Activated naive CD4-positive, alpha-beta T cell treated with anti-CD3 and anti-CD28 coated beads for 36 hours (primary cell): ENCODE data around the gene ZSCAN23. TPM values are rescaled to one million over a fixed set of nuclear protein-coding genes. Genes with fewer than 3 reads are reported as not detected.

Experiments
- CTCF ChIA-PET: fragments of 350-600 bp; sonication (Branson Sonifier 250); formaldehyde crosslinking; loops from one replicate; lab custom pipeline; 2021; ENCODE audit warnings: antibody characterized with exemption; lab: Charles Lee
- DNase-seq: peaks from one replicate; pipeline ENCODE4 v3.0.0-alpha.2; 2020
- H3K27ac Mint-ChIP-seq: one replicate; pipeline ENCODE4 v1.8.0; 2021; ENCODE audit warnings: mild to moderate bottlenecking, mixed read lengths
- H3K27me3 Mint-ChIP-seq: one replicate; pipeline ENCODE4 v1.8.0; 2021; ENCODE audit warnings: low read depth, mixed read lengths
- H3K36me3 Mint-ChIP-seq: one replicate; pipeline ENCODE4 v1.8.0; 2021; ENCODE audit warnings: low read depth, mixed read lengths
- H3K4me1 Mint-ChIP-seq: one replicate; pipeline ENCODE4 v1.8.0; 2021; ENCODE audit warnings: low read depth, mixed read lengths
- H3K4me3 Mint-ChIP-seq: one replicate; pipeline ENCODE4 v1.8.0; 2021; ENCODE audit warnings: mild to moderate bottlenecking, moderate library complexity, mixed read lengths
- H3K9me3 Mint-ChIP-seq: one replicate; pipeline ENCODE4 v1.8.0; 2021; ENCODE audit warnings: mixed read lengths
- intact Hi-C: fragments of 100-400 bp; cut with micrococcal nuclease; formaldehyde crosslinking; loops from one replicate; pipeline ENCODE4 v1.15.1; 2023
- total RNA-seq, 2 experiments: library from RNA; stranded (reverse); gene quantifications; one replicate each; pipeline ENCODE4 v1.2.3, GENCODE V29; 2021

ZSCAN23 gene
- total RNA-seq: 1 to 10 TPM; 1.7 to 2.0 TPM

DNA sequence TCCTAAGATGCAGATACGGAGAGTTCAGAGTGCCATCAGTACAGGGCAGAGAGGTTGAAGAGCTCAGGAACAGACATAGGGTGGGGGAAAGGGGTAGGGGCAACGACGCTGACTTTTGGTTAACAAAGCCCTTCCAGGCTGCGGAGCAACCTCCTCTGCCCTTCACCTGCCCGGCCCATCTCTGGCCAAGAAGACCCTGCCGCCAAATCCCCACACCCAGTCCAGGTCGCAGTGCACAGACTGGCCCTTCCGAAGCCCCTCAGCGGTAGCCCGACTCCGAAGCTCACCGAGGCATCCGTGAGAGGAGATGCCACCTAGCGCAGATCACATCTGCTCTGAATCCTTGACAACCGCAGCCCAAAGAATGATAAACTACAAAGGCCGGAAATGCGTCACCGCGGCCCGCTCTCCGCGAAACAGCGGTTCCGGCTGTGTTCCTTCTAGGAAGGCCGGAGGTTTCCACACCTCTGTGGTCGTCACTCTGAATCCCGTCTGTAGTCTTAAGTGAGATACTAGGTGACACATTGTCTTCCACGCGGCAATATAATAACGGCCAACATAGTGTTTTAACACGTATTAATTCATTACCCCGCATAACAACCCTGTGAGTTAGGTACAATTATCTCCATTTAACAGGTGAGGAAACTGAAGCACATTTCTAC lies at the start of gene ZSCAN23:
ZSCAN23 (minus strand) TSS at position 380 of the 662 bp plus-strand sequence. CDS start 7,225 bp downstream, outside the sequence.
- Mint-ChIP-seq H3K36me3 (peaks cover 2% of the 10 kb centered on the region), H3K4me3 (peak within 1 kb of the TSS; percentile 98), H3K9me3 (peaks cover 3% of the 10 kb centered on the region), H3K27me3 (peaks cover 24% of the 10 kb centered on the region), H3K27ac (peak within 1 kb of the TSS; percentile 87), H3K4me1 (peaks cover 31% of the 10 kb centered on the region)
- CTCF ChIA-PET: interaction anchor here (0.9 kb wide), 1 partner anchor 10 kb away, joined by 3 read pairs; no protein-coding TSS in a partner anchor
- intact Hi-C loops: loop anchor here (1.0 to 5.0 kb wide), 6 partner anchors 17 to 1486 kb away; partner anchors contain the start of genes ZKSCAN8 and ZSCAN12
- peak; percentile 93 for DNase-seq

DNA sequence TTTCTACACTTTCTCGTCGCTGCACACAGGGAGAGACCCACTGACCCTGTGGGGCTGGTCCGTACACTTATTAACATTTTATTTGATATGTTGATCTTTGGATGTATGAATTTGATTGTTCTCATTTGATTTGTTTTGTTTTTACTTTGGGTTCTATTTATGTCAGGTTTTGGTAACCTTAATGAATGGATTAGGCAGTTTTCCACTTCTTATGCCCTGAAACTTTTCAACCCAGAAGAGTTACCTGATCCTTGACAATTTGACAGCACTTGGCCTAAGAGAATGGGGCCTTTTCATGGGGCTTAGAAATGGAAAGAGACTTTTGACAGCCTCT lies 48.7 kb upstream of the ZSCAN23 start:
- intact Hi-C loops: loop anchor here (10.0 kb wide), 1 partner anchor 343 kb away; no protein-coding TSS in a partner anchor
- H3K36me3 Mint-ChIP-seq: no peaks in the 10 kb centered on the region
- CTCF ChIA-PET: no interaction called here
- no peak overlapping the region for H3K27ac Mint-ChIP-seq
- peaks cover 47% of the 10 kb centered on the region for H3K27me3 Mint-ChIP-seq
- DNase-seq: no peak
- peaks cover 23% of the 10 kb centered on the region for H3K4me1 Mint-ChIP-seq
- H3K9me3 Mint-ChIP-seq: no peaks in the 10 kb centered on the region
- no peak overlapping the region for H3K4me3 Mint-ChIP-seq

DNA sequence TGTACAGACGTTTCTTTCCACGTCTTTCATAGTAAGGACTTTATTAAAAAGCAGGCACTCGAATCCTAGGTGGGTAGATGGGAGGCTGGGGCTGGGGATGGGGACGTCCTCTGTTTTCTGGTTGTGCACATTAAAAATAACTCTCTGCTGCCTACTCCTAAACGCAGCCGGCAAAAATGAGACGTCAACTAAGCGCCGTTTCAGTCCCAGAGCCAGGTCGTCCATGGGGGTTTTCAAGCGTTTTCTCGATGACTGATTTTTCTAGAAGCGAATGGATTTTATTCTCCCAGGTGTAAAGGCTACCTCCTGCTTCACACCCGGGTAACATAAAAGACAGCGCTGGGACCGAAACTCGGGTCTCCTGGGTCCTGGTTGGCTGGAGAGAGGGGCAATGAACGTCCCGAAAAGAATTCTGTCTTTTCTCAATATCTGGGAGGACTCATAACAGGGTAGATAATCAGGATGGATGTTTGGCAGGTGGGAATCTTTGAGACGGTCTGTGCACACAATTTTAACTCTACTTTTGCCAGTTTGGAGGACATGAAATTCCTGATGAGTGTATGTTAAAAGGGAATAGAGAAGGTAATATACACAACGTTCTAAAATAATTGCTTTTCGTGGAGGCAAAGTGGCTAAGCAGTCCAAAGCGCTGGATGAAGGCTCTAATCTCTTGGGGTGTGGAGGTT lies 47.1 kb upstream of the ZSCAN23 start:
- DNase-seq: peak; percentile 45
- Mint-ChIP-seq H3K36me3 (peaks cover 2% of the 10 kb centered on the region), H3K4me3 (peak overlapping the region; percentile 81), H3K27me3 (peaks cover 53% of the 10 kb centered on the region), H3K9me3 (no peaks in the 10 kb centered on the region), H3K27ac (peak overlapping the region; percentile 60), H3K4me1 (peaks cover 23% of the 10 kb centered on the region)
- CTCF ChIA-PET: no interaction called here
- intact Hi-C loops: loop anchor here (1.0 to 10.0 kb wide), 2 partner anchors 16 to 344 kb away; no protein-coding TSS in a partner anchor

DNA sequence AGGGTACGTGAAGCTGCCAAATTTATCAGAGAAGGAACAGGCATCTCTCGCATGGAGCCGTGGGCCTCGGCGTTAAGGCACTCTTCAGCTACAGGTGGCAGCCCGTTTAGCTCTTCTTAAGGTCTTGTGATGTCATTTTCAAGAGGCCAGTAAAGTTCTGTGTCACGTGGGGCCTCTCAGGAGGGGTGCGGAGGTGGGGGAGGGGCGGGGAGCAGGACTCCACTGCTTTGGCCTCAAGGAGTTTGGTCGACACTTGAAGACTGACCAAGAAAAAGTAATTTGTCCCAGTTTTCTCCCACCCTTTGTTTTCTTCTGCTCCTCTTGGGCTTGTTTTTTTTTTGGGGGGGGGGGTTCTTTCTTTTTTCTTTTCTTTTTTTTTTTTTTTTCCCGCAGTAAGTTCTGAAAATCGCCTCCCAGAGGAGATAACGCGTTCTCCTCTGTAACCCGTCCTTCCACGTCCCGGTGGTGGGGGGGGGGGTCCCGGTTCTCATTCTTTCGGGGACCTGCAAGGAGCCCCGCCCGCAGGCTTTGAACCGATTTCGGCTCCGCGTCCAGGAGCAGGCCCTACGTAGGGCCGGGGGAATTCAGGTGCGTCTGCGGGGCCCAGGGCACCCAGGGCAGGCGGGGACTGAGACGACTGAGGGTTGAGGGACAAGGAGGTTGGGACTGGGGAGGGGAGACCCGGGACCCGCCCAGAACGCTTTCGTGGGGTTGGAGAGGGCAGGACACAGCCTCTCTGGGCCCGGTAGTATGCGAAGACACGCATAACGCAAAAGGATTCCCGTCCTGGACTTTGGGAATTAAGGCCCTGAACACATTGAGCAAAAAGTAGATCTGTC lies 46.3 kb upstream of the ZSCAN23 start:
- Mint-ChIP-seq H3K4me1 (peaks cover 23% of the 10 kb centered on the region), H3K9me3 (no peaks in the 10 kb centered on the region), H3K36me3 (peaks cover 6% of the 10 kb centered on the region), H3K27me3 (peaks cover 59% of the 10 kb centered on the region), H3K27ac (peak overlapping the region; percentile 79), H3K4me3 (peak overlapping the region; percentile 81)
- DNase-seq: peak; percentile 76
- CTCF ChIA-PET: no interaction called here
- intact Hi-C loops: loop anchor here (1.0 to 10.0 kb wide), 5 partner anchors 15 to 352 kb away; partner anchors contain the start of gene ZSCAN23

DNA sequence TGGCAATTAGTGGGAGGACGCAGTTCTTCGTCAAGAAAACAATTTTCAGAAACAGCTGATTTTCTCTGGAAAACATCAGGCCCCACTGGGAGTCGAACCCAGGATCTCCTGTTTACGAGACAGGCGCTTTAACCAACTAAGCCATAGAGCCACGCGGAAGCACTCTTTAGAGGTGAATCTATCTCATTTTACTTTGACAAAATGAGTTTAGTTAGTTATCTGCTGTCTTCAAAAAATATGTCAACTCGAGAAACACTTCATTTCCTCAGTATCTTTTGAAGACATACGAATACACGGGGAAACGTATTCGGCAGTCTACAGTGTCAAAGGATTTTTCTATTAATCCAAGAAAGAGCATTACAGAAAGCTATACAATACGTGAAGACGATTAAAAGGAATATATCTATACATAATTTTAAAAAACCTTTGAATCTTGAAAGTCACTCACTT lies 45.6 kb upstream of the ZSCAN23 start:
- CTCF ChIA-PET: no interaction called here
- Mint-ChIP-seq H3K4me1 (peaks cover 23% of the 10 kb centered on the region), H3K4me3 (peak overlapping the region; percentile 81), H3K9me3 (no peaks in the 10 kb centered on the region), H3K27me3 (peaks cover 56% of the 10 kb centered on the region), H3K36me3 (peaks cover 6% of the 10 kb centered on the region), H3K27ac (peak overlapping the region; percentile 79)
- peak; percentile 54 for DNase-seq
- intact Hi-C loops: loop anchor here (1.0 to 5.0 kb wide), 3 partner anchors 46 to 352 kb away; partner anchors contain the start of gene ZSCAN23

DNA sequence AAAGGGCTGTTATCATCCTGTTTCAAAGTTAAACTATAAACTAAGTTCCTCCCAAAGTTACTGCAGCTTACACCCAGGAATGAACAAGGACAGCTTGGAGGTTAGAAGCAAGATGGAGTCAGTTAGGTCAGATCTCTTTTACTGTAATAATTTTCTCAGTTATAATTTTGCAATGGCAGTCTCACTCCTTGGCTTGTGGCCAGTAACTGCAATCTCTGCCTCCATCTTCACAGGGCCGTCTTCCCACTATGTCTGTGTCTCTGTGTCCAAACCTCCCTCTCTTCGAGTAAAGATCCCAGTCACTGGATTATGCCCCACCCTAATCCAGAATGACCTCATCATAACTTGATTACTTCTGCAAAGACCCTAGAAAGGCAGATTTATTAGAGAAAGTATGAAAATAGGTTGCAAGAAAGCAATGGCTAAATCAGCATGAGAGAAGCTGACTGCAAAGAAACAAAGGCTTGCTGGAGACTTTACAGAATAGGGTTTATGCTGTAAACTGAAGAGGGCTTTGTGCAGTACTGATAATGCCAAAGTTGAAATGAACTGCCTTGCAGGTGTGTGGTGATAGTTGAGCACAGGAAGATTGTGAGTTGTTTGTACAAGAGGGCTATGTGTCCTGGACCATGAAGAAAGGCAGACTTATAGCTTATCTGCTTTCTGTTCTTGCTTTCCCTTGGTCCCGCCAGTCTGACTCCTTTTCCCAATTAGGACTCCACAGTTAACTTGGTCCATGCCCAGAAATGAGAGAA lies 43.9 kb upstream of the ZSCAN23 start:
- DNase-seq: no peak
- H3K27ac Mint-ChIP-seq: no peak overlapping the region
- H3K4me1 Mint-ChIP-seq: peaks cover 23% of the 10 kb centered on the region
- H3K9me3 Mint-ChIP-seq: no peaks in the 10 kb centered on the region
- CTCF ChIA-PET: interaction anchor here (0.6 kb wide), 1 partner anchor 104 kb away, joined by 3 read pairs; no protein-coding TSS in a partner anchor
- peaks cover 6% of the 10 kb centered on the region for H3K36me3 Mint-ChIP-seq
- peaks cover 58% of the 10 kb centered on the region for H3K27me3 Mint-ChIP-seq
- no peak overlapping the region for H3K4me3 Mint-ChIP-seq
- intact Hi-C loops: loop anchor here (5.0 kb wide), 1 partner anchor 350 kb away; no protein-coding TSS in a partner anchor

DNA sequence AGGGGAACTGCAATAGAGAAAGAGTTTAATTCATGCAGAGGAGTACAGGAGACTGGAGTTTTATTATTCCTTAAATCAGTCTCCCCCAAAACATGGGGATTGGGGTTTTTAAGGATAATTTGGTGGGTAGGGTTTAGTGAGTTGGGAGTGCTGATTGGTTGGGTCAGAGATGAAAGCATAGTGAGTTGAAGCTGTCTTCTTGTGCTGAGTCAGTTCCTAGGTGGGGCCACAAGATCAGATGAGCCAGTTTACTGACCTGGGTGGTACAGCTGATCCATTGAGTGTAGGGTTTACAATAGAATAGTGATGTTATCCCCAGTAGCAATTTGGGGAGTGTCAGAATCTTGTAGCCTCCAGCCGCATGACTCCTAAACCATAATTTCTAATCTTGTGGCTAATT lies 43.2 kb upstream of the ZSCAN23 start:
- Mint-ChIP-seq H3K4me1 (peaks cover 17% of the 10 kb centered on the region), H3K27me3 (peaks cover 59% of the 10 kb centered on the region), H3K9me3 (no peaks in the 10 kb centered on the region), H3K36me3 (peaks cover 6% of the 10 kb centered on the region), H3K27ac (no peak overlapping the region), H3K4me3 (no peak overlapping the region)
- intact Hi-C loops: loop anchor here (5.0 kb wide), 1 partner anchor 349 kb away; no protein-coding TSS in a partner anchor
- CTCF ChIA-PET: no interaction called here
- DNase-seq: no peak

DNA sequence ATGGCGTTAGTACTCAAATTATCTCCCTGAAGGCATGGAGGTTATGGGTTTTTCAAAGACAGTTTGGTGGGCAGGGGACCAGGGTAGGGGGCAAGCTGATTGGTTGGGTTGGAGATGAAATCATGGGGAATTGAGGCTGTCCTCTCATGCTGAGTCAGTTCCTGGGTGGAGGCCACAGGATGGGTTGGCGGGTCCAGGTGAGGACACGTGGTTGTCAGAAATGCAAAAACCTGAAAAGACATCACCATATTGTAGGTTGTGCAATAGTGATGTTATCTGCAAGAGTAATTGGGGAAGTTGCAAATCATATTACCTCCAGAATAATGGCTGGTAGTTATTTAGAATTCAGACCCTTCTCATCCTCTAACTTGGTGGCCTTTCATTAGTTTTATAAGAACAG lies 42.2 kb upstream of the ZSCAN23 start:
- no peak for DNase-seq
- Mint-ChIP-seq H3K27ac (no peak overlapping the region), H3K9me3 (no peaks in the 10 kb centered on the region), H3K27me3 (peaks cover 62% of the 10 kb centered on the region), H3K4me1 (peaks cover 11% of the 10 kb centered on the region), H3K36me3 (peaks cover 6% of the 10 kb centered on the region), H3K4me3 (no peak overlapping the region)
- intact Hi-C loops: loop anchor here (5.0 kb wide), 1 partner anchor 348 kb away; no protein-coding TSS in a partner anchor
- CTCF ChIA-PET: no interaction called here

DNA sequence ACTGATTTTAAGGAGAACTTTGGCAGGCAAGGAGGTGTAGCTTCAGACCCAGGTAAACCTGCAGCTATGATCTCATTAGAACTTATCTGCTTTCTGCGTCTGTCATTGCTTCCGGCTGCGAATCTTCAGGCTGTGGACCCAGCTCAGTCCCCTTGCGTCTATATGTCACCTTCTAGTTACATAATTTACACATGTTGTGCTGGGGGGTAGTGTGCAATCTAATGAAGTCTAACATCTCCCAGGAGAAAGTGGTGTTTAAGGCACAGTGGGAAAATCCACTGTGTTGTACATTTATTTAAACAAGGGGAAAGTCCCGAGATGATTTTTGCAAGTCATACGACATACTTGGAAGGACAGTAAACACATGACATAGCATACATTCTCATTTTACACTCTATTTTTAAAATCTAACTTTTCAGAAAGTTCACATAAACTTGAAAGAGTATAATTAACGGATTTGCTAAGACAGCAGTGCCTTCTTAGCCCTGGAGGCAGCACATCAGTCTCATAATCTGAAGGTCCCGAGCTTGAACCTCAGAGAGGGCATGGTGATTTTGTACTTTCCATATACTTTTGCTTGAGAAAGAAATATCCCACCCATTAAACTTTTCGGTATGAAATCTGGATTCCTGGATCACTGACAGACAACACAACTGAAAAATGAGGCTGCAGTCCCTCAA lies 37.1 kb upstream of the ZSCAN23 start:
- Mint-ChIP-seq H3K9me3 (no peaks in the 10 kb centered on the region), H3K27ac (no peak overlapping the region), H3K4me1 (peaks cover 8% of the 10 kb centered on the region), H3K4me3 (no peak overlapping the region), H3K36me3 (peaks cover 4% of the 10 kb centered on the region), H3K27me3 (peaks cover 58% of the 10 kb centered on the region)
- no peak for DNase-seq
- CTCF ChIA-PET: no interaction called here
- intact Hi-C loops: no loop called here

DNA sequence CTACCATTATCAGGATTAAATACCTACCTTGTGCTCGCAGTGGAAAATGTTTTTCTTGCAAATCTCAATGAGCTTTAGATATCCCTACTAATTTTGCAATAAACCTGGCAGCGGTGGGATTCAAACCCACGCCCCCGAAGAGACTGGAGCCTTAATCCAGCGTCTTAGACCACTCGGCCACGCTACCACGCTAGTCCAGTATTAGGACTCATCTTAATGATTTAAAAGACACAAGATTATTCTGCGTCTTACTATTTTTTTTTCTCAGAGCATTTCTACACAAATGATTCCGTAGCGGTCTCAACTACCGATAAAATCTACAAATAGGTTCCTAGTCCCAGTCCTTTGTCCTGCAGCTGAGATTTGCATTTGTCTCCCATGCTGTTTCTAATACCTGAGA lies 35.2 kb upstream of the ZSCAN23 start:
- Mint-ChIP-seq H3K9me3 (no peaks in the 10 kb centered on the region), H3K4me1 (peaks cover 13% of the 10 kb centered on the region), H3K27ac (no peak overlapping the region), H3K27me3 (peaks cover 62% of the 10 kb centered on the region), H3K4me3 (peak overlapping the region; percentile 53), H3K36me3 (no peaks in the 10 kb centered on the region)
- CTCF ChIA-PET: no interaction called here
- intact Hi-C loops: no loop called here
- DNase-seq: no peak
